ENCODE measurements around the gene NME9. TPM values are rescaled to one million over a fixed set of nuclear protein-coding genes. Genes with fewer than 3 reads are reported as not detected.

Gene NME9
- total RNA-seq: 0.21 TPM in 1 of 2 replicates, not detected in the other

GRCh38 chr3:138329127-138329983 is at the start of gene NME9:
NME9 (minus strand) TSS chr3:138329851; CDS start chr3:138329335, 516 bp downstream.

GRCh38 chr3:138347960-138348753 is 18.5 kb upstream of the NME9 start, which contains the start of gene MRAS:
MRAS (plus strand) TSS chr3:138348579; CDS start chr3:138372884, 24,305 bp downstream.

Other genes with a start within 250 kb of the NME9 start
- gene DZIP1L, start 214.2 kb downstream of the NME9 start, total RNA-seq: 0.34 and 1.3 TPM in 2 replicates
- gene A4GNT, start 197.5 kb downstream of the NME9 start, total RNA-seq: not detected in 2 replicates
- 16.1 and 18.7 TPM in 2 replicates for gene DBR1, start 154.9 kb downstream of the NME9 start, total RNA-seq
- gene ARMC8, start 142.6 kb downstream of the NME9 start, total RNA-seq: 43.1 and 54.0 TPM in 2 replicates
- 2.7 and 18.7 TPM in 2 replicates for gene MRAS, start 18.7 kb upstream of the NME9 start, total RNA-seq
- 0.64 and 7.5 TPM in 2 replicates for gene ESYT3, start 104.8 kb upstream of the NME9 start, total RNA-seq

Measured in nasal cavity respiratory epithelium epithelial cell of viscerocranial mucosa (primary cell).